AG04449 (cell line): ENCODE measurements around the gene ZNF785.
A peak's percentile ranks its signal among the peaks of the same experiment; 100 is the strongest.

Source experiments
- CTCF ChIA-PET: fragments of 350-600 bp; formaldehyde crosslinking; extraction: SDS; loops from one replicate; lab custom pipeline; 2021; ENCODE audit warnings: antibody characterized with exemption; lab: Yijun Ruan, JAX
- POLR2A ChIA-PET: fragments of 400-600, 350-600 bp; formaldehyde crosslinking; extraction: SDS; loops from one replicate; lab custom pipeline; 2020; ENCODE audit warnings: antibody characterized with exemption, inconsistent platforms; lab: Yijun Ruan, JAX
- DNase-seq: peaks from one replicate; pipeline ENCODE4 v3.0.0-alpha.2; 2010; ENCODE audit warnings: low read depth, low spot score
- H3K4me3 ChIP-seq: 2 replicates; pipeline ENCODE4 v1.5.1; 2011; ENCODE audit warnings: low read depth, mild to moderate bottlenecking, control low read depth, low read length
- TF ChIP-seq, protein P1 (sequence below): IDR thresholded peaks from one replicate; pipeline ENCODE4 v1.5.1; 2011; ENCODE audit warnings: mild to moderate bottlenecking, moderate library complexity, low read length, control low read depth, inconsistent platforms; ENCODE audit not compliant: insufficient read depth; ENCODE audit errors: missing control alignments

ZNF785 gene

DNA sequence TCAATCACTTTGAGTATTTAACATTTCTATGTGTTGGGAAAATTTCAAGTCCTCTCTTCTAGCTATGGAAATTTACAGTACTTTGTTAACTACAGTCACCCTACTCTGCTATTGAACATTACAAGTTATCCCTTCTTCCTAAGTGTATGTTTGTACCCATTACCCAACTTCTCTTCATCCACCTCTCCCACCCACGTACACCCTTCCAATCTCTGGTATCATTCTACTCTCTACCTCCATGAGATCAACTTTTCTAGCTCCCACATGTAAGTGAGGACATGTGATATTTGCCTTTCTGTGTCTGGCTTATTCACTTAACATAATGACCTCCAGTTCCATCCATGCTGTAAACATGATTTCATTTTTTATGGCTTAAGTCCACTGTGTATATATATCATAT is 10.8 kb downstream of the ZNF785 start:
- no peak overlapping the region for H3K4me3 ChIP-seq
- ChIA-PET CTCF (interaction anchor here (0.9 to 1.4 kb wide), 2 partner anchors 13 to 39 kb away, joined by 3 to 4 read pairs; no protein-coding TSS in a partner anchor), POLR2A (no interaction called here)
- TF ChIP-seq, protein P1, sequence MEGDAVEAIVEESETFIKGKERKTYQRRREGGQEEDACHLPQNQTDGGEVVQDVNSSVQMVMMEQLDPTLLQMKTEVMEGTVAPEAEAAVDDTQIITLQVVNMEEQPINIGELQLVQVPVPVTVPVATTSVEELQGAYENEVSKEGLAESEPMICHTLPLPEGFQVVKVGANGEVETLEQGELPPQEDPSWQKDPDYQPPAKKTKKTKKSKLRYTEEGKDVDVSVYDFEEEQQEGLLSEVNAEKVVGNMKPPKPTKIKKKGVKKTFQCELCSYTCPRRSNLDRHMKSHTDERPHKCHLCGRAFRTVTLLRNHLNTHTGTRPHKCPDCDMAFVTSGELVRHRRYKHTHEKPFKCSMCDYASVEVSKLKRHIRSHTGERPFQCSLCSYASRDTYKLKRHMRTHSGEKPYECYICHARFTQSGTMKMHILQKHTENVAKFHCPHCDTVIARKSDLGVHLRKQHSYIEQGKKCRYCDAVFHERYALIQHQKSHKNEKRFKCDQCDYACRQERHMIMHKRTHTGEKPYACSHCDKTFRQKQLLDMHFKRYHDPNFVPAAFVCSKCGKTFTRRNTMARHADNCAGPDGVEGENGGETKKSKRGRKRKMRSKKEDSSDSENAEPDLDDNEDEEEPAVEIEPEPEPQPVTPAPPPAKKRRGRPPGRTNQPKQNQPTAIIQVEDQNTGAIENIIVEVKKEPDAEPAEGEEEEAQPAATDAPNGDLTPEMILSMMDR: no peak
- DNase-seq: no peak

- CTCF ChIA-PET: interaction anchor here (0.8 to 2.4 kb wide), 13 partner anchors 10 to 142 kb away, joined by 3 to 8 read pairs (median 4); partner anchors contain the start of genes DCTPP1, PRR14 and ZNF764
- peak; percentile 89 for DNase-seq
- POLR2A ChIA-PET: interaction anchor here (0.6 to 2.4 kb wide), 6 partner anchors 10 to 79 kb away, joined by 3 to 23 read pairs (median 4); partner anchors contain the start of genes PRR14, ZNF747, ZNF764 and ZNF785
- peak within 1 kb of the TSS; percentile 68 for H3K4me3 ChIP-seq
- TF ChIP-seq, protein P1: no peak
Measured at GRCh38 chr16:30571445-30572322, 13.8 kb downstream of the ZNF785 start, which contains the start of gene ZNF688. Gene ZNF688, minus strand, starts transcription at chr16:30571714. Its CDS starts 85 bp downstream, at chr16:30571629.

DNA sequence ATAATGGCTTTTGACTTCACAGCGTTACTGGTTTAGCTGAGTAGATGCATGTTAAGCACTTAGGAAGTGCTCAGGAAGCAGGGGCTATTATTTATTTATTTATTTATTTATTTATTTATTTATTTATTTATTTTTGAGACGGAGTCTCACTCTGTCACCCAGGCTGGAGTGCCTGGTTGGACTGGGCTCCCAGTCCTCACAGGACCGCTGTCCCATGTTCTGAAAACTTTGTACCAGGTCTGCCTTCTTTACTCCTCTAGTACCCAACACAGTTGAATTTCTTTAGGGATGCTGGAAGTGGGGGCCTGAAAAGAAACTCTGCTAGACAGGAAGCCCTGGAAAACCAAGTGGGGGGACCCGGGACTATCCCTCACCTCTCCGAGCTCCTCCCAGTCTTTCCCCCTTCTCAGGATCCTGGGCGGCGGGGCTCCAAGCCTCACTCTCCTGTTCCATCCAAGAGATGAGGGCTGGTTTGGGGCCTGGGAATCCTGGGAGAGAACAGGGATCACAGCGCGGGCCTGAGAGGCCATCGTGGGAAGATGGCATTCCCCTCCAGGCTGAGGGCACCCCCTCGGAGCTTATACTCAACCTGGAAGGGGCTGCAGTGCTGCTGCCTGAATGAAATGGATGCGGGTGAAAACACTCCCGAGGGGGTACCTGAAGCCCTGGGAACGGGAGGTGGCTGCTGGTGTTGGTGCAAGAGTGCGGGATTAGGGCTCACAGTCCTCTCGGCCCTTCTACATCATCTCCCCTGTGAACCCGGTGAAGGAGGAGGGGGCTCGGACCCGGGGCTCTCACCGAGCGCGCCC is 14.7 kb downstream of the ZNF785 start:
- ChIA-PET POLR2A (interaction anchor here (1.7 to 2.4 kb wide), 3 partner anchors 13 to 36 kb away, joined by 4 to 23 read pairs (median 6); partner anchors contain the start of genes ZNF747, ZNF764 and ZNF785), CTCF (interaction anchor here (0.8 to 2.4 kb wide), 6 partner anchors 12 to 121 kb away, joined by 3 to 8 read pairs (median 5); partner anchors contain the start of genes PRR14 and ZNF764)
- peak overlapping the region; percentile 68 for H3K4me3 ChIP-seq
- TF ChIP-seq, protein P1: no peak
- no peak for DNase-seq

- TF ChIP-seq, protein P1: no peak
- no peak overlapping the region for H3K4me3 ChIP-seq
- ChIA-PET POLR2A (interaction anchor here (2.4 kb wide), 1 partner anchor 12 kb away, joined by 23 read pairs; the partner anchor contains the start of gene ZNF764), CTCF (interaction anchor here (0.9 to 2.4 kb wide), 2 partner anchors 12 to 81 kb away, joined by 3 to 7 read pairs; partner anchors contain the start of genes PRR14 and ZNF764)
- DNase-seq: no peak
Measured at GRCh38 chr16:30569746-30570635, 15.5 kb downstream of the ZNF785 start.

DNA sequence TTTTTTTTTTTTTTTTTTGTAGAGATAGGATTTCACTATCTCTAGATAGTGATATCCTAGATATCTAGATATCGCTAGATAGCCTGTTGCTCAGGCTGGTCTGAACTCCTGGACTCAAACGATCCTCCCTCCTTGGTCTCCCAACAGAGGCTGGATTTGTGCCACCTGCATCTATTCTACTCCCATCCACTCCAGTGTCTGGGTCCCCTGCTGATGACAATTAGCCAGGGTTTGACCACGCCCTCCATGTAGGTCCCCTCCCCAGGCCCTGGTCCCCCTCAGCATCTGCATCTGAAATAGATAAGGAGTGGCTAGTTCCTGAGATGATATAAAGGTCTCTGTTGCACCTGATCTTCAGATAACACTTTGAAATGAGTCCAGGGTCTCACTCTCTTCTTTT is 16.2 kb downstream of the ZNF785 start:
- TF ChIP-seq, protein P1: no peak
- ChIA-PET CTCF (interaction anchor here (0.8 kb wide), 1 partner anchor 11 kb away, joined by 4 read pairs; the partner anchor contains the start of gene ZNF764), POLR2A (no interaction called here)
- no peak for DNase-seq
- H3K4me3 ChIP-seq: no peak overlapping the region
